Neural crest cell (in vitro differentiated cells): ENCODE data around the gene CD8A. TPM values are rescaled to one million over a fixed set of nuclear protein-coding genes. Genes with fewer than 3 reads are reported as not detected.

Experiments used
- DNase-seq: peaks from one replicate; pipeline ENCODE4 v3.0.0; 2021; ENCODE audit warnings: low read depth, mixed read lengths, low spot score
- H3K27ac Mint-ChIP-seq: one replicate; pipeline ENCODE4 v1.8.0; 2021; ENCODE audit warnings: mild to moderate bottlenecking, mixed read lengths; ENCODE audit not compliant: unreplicated experiment
- H3K27me3 Mint-ChIP-seq: 2 replicates; pipeline ENCODE4 v1.8.0; 2021; ENCODE audit warnings: low read depth, mild to moderate bottlenecking, mixed read lengths
- H3K36me3 Mint-ChIP-seq: 2 replicates; pipeline ENCODE4 v1.8.0; 2021; ENCODE audit warnings: low read depth, mild to moderate bottlenecking, mixed read lengths
- H3K4me1 Mint-ChIP-seq: 2 replicates; pipeline ENCODE4 v1.8.0; 2021; ENCODE audit warnings: mixed read lengths
- H3K4me3 Mint-ChIP-seq: one replicate; pipeline ENCODE4 v1.8.0; 2021; ENCODE audit warnings: mild to moderate bottlenecking, mixed read lengths
- H3K9me3 Mint-ChIP-seq: 2 replicates; pipeline ENCODE4 v1.8.0; 2021; ENCODE audit warnings: mixed read lengths
- CTCF ChIP-seq: fragments of 200-600 bp; sonication (generic); conservative IDR thresholded peaks from 2 replicates; pipeline ENCODE4 v1.5.0; 2021; ENCODE audit warnings: antibody characterized with exemption, mild to moderate bottlenecking
- total RNA-seq: library from RNA; stranded (reverse); gene quantifications from 2 replicates; pipeline ENCODE4 v1.2.1, GENCODE V29; 2021

The CD8A gene
- total RNA-seq, 1 donor from 2014 or later: 0.54 TPM

GRCh38 chr2:86806059-86806857 is 15.5 kb upstream of the CD8A start:
- peak overlapping the region; percentile 68 for H3K4me3 Mint-ChIP-seq
- no peak for TF ChIP-seq CTCF

GRCh38 chr2:86800856-86801567 is 10.3 kb upstream of the CD8A start:
- Mint-ChIP-seq H3K4me3 (no peak overlapping the region), H3K9me3 (peaks cover 12% of the 10 kb centered on the region), H3K36me3 (peaks cover 7% of the 10 kb centered on the region), H3K27ac (no peak overlapping the region), H3K4me1 (no peaks in the 10 kb centered on the region), H3K27me3 (peaks cover 14% of the 10 kb centered on the region)
- no peak for DNase-seq
- no peak for TF ChIP-seq CTCF

More at GRCh38 chr2:86806059-86806857, 15.5 kb upstream of the CD8A start:
- no peak for DNase-seq
- no peak overlapping the region for H3K27ac Mint-ChIP-seq
- H3K4me1 Mint-ChIP-seq: peaks cover 9% of the 10 kb centered on the region
- no peaks in the 10 kb centered on the region for H3K9me3 Mint-ChIP-seq
- no peaks in the 10 kb centered on the region for H3K36me3 Mint-ChIP-seq
- peaks cover 27% of the 10 kb centered on the region for H3K27me3 Mint-ChIP-seq

GRCh38 chr2:86794861-86795260 is 4.1 kb upstream of the CD8A start:
- H3K36me3 Mint-ChIP-seq: peaks cover 12% of the 10 kb centered on the region
- peaks cover 57% of the 10 kb centered on the region for H3K27me3 Mint-ChIP-seq
- no peak overlapping the region for H3K27ac Mint-ChIP-seq
- H3K4me1 Mint-ChIP-seq: peaks cover 8% of the 10 kb centered on the region
- peaks cover 20% of the 10 kb centered on the region for H3K9me3 Mint-ChIP-seq
- no peak for TF ChIP-seq CTCF
- no peak for DNase-seq
- H3K4me3 Mint-ChIP-seq: no peak overlapping the region

- Mint-ChIP-seq H3K4me1 (peaks cover 8% of the 10 kb centered on the region), H3K27ac (no peak overlapping the region), H3K27me3 (peaks cover 68% of the 10 kb centered on the region), H3K4me3 (no peak overlapping the region), H3K9me3 (peaks cover 20% of the 10 kb centered on the region), H3K36me3 (peaks cover 12% of the 10 kb centered on the region)
- no peak for TF ChIP-seq CTCF
- no peak for DNase-seq
Measured at GRCh38 chr2:86793752-86794151, 3.0 kb upstream of the CD8A start.

GRCh38 chr2:86791573-86791972 is 860 bp upstream of the CD8A start:
- Mint-ChIP-seq H3K27ac (no peak overlapping the region), H3K4me1 (peaks cover 8% of the 10 kb centered on the region), H3K27me3 (peaks cover 81% of the 10 kb centered on the region), H3K9me3 (peaks cover 12% of the 10 kb centered on the region), H3K36me3 (peaks cover 7% of the 10 kb centered on the region), H3K4me3 (peak overlapping the region; percentile 79)
- TF ChIP-seq CTCF: no peak
- no peak for DNase-seq
